ENCODE data around the gene KRT13. TPM values are rescaled to one million over a fixed set of nuclear protein-coding genes. Genes with fewer than 3 reads are reported as not detected.

Gene KRT13
- total RNA-seq, 1 donor from 2014 or later = not detected

GRCh38 chr17:41500131-41500911 is 5.1 kb downstream of the KRT13 start:
- TF ChIP-seq, protein P1, sequence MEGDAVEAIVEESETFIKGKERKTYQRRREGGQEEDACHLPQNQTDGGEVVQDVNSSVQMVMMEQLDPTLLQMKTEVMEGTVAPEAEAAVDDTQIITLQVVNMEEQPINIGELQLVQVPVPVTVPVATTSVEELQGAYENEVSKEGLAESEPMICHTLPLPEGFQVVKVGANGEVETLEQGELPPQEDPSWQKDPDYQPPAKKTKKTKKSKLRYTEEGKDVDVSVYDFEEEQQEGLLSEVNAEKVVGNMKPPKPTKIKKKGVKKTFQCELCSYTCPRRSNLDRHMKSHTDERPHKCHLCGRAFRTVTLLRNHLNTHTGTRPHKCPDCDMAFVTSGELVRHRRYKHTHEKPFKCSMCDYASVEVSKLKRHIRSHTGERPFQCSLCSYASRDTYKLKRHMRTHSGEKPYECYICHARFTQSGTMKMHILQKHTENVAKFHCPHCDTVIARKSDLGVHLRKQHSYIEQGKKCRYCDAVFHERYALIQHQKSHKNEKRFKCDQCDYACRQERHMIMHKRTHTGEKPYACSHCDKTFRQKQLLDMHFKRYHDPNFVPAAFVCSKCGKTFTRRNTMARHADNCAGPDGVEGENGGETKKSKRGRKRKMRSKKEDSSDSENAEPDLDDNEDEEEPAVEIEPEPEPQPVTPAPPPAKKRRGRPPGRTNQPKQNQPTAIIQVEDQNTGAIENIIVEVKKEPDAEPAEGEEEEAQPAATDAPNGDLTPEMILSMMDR (conservative IDR thresholded peaks at IDR 0.05) = no peak
- no peak for DNase-seq (ENCODE audit: low read depth, low spot score)
- no peaks in the 10 kb centered on the region for H3K36me3 Mint-ChIP-seq (ENCODE audit: low read depth)
- no peak overlapping the region for H3K4me3 Mint-ChIP-seq
- H3K27ac Mint-ChIP-seq (ENCODE audit: unreplicated experiment) = no peak overlapping the region
- H3K9me3 Mint-ChIP-seq = no peaks in the 10 kb centered on the region
- no peaks in the 10 kb centered on the region for H3K27me3 Mint-ChIP-seq (ENCODE audit: low read depth)
- H3K4me1 Mint-ChIP-seq = peaks cover 3% of the 10 kb centered on the region

GRCh38 chr17:41499714-41500113 is 5.7 kb downstream of the KRT13 start:
- Mint-ChIP-seq H3K9me3 (no peaks in the 10 kb centered on the region), H3K27me3 (ENCODE audit: low read depth) (no peaks in the 10 kb centered on the region), H3K27ac (ENCODE audit: unreplicated experiment) (no peak overlapping the region), H3K4me3 (no peak overlapping the region), H3K4me1 (peaks cover 3% of the 10 kb centered on the region), H3K36me3 (ENCODE audit: low read depth) (no peaks in the 10 kb centered on the region)
- TF ChIP-seq, protein P1 (conservative IDR thresholded peaks at IDR 0.05) = no peak
- no peak for DNase-seq (ENCODE audit: low read depth, low spot score)

DNA sequence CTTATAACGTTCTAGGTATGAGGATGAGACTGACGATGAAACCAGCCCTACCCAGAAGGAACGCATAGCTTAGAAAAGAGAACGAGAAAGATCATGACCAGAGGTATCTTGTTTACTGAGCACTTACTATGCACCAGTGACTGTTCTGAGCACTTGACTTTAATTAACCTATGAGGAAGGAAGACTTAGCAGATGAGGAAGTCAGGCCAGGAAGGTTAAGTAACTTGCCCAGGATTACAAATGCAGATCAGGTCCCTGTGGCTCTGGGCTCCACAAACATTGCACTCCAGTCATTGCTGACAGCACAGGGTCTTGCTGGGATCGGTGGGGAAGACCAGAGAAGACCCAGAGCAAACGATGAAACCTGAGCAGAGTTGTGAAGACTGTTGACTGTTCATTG is 7.1 kb downstream of the KRT13 start:
- no peak for DNase-seq (ENCODE audit: low read depth, low spot score)
- H3K36me3 Mint-ChIP-seq (ENCODE audit: low read depth) = no peaks in the 10 kb centered on the region
- H3K27me3 Mint-ChIP-seq (ENCODE audit: low read depth) = no peaks in the 10 kb centered on the region
- H3K4me3 Mint-ChIP-seq = no peak overlapping the region
- TF ChIP-seq, protein P1 (conservative IDR thresholded peaks at IDR 0.05) = no peak
- H3K9me3 Mint-ChIP-seq = no peaks in the 10 kb centered on the region
- H3K4me1 Mint-ChIP-seq = peaks cover 3% of the 10 kb centered on the region
- no peak overlapping the region for H3K27ac Mint-ChIP-seq (ENCODE audit: unreplicated experiment)

DNA sequence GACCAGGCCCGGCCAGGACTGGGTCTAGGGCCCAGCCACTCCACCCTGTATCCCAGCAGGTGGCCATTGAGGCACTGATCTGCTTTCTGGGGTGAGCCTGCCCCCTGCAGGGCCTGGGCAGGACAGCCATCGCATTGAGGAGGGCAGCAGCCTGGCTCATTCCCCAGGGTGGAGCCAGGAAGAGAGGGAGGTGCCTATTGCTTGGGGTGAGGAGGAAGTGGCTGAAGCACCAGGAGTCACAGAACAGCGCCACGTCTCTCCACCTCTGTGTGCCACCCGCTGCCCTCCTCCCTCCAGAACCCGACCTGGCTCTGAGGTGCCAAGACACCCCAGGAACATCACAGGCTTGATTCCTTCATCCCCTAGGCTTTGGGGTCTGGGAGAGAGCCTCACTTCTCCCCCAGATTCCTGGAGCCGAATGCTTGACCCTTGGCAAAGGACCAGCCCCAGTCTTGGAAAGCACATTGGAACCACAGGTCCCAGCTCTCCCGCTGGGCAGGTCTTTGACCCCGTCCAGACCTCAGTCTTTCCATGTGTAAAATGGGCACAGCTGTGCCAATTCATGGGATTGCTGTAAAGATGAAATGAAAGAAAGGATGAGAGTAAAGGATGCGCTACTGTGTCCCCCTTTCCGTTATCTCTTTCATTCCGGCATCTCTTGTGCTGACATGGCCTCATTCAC is 8.5 kb downstream of the KRT13 start:
- H3K27ac Mint-ChIP-seq (ENCODE audit: unreplicated experiment) = peak overlapping the region; percentile 24
- no peaks in the 10 kb centered on the region for H3K36me3 Mint-ChIP-seq (ENCODE audit: low read depth)
- no peaks in the 10 kb centered on the region for H3K27me3 Mint-ChIP-seq (ENCODE audit: low read depth)
- peaks cover 16% of the 10 kb centered on the region for H3K4me1 Mint-ChIP-seq
- peak; percentile 56 for DNase-seq (ENCODE audit: low read depth, low spot score)
- TF ChIP-seq, protein P1 (conservative IDR thresholded peaks at IDR 0.05) = peak; percentile 71
- H3K9me3 Mint-ChIP-seq = no peaks in the 10 kb centered on the region
- H3K4me3 Mint-ChIP-seq = no peak overlapping the region

- H3K27ac Mint-ChIP-seq (ENCODE audit: unreplicated experiment) = no peak overlapping the region
- H3K4me3 Mint-ChIP-seq = no peak overlapping the region
- no peaks in the 10 kb centered on the region for H3K36me3 Mint-ChIP-seq (ENCODE audit: low read depth)
- no peaks in the 10 kb centered on the region for H3K9me3 Mint-ChIP-seq
- no peaks in the 10 kb centered on the region for H3K27me3 Mint-ChIP-seq (ENCODE audit: low read depth)
- TF ChIP-seq, protein P1 (conservative IDR thresholded peaks at IDR 0.05) = no peak
- no peak for DNase-seq (ENCODE audit: low read depth, low spot score)
- peaks cover 18% of the 10 kb centered on the region for H3K4me1 Mint-ChIP-seq
Measured at GRCh38 chr17:41494524-41494923, 10.9 kb downstream of the KRT13 start.
